NCI-H1048 (cell line): Measurements from ENCODE around the gene ACTMAP.
"Not testable (repeated sequence)": the region's sequence is repeated elsewhere in the genome, so short reads cannot be mapped to it uniquely, and the experiment has no call there.

Experiments used
- DNase-seq: peaks from one replicate; lab custom pipeline; 2025; lab: John Stamatoyannopoulos, UW

Gene ACTMAP

DNA sequence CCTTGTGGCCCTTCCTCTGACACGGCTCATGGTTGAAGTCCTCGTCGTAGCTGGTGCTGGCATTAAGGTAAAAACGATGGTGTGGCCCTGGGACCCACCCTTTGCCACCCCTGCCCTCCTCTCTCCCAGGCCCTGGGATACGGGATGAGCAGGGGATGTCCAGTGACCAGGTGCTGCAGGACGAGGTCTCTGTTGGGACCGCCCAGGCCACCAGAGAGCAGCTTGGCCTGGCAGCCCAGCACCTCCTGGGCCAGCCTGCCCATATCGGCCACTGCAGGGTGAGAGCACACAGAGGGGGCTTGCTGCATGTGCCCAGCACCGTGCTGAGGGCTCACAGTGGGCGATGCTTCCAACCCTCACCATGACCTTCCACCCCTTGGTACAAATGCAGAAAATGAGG lies 6.4 kb downstream of the ACTMAP start:
- DNase-seq, result no peak

DNA sequence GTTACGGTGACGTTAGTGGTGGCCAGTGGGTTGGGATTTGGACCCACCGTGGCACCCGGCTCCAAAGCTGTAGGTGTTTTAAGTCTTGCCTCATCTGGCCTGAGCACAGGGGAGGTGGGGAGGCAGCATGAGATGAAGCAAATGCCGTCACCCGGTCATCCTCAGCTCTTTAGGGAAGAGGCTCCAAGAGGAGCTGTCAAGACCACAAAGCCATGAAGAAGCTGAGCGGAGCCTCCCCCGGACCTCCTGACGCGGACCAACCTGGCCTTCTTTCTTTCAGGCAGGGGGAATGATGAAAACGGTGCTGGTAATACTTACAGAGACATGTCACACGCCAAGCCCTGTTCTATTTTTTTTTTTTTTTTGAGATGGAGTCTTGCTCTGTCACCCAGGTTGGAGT lies 7.4 kb downstream of the ACTMAP start:
- no peak for DNase-seq

DNA sequence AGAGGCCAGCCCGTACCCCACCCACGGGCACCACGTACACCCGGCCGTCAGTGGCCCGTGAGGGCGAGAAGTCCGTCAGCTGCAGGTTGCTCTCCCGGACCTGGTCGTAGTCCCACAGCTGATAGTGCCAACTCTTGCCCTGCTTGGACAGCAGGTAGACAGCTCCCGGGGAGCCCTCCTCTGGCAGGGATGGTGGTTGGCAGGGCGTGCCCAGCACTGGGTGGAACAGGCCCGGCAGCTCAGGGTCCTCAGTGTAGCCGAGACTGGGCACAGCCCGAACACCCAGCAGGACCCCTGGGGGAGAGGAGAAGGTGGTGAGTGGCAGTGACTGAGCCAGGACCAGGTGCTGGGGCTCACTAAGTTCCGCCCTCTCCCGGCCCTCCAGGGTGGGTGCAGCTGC lies 7.8 kb downstream of the ACTMAP start:
- no peak for DNase-seq

DNA sequence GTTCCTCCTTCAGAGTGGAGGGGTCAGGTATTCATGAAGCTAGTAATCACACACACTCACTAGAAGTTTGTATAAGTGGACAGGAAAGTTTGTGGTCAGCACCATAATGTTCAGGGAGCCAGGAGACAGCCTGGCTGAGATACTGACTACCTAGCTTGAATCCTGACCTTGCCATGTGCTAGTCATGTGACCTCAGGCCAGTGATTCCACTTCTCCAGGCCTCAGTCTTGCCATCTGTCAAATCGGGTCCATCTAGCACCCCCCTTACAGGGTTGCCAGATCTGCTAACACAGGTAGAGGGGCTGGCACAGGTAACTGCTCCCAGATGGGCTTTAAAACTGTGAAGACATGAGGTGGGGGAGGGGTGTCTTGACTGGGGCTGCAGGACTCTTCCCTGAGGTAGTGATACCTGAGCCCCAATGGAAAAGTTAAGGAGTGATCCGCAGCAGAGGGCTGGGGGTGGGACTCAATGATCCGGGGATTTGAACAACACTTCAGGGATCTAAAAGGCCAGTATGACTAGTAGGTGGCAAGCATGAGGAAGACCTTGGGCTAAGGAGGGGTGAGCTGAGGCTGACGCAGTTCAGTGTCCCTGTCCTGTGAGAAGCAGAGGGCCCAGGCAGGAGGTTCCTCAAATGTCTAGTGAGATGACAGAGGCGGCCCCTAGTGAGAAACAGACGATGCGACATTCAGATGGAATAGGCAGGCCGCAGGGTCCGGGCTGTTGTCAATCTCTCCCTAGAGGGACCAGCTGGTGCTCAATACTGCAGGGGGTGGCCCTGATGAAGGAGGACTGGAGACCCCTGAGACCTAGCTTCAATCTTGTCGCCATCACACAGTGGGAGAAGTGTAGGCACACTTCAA lies 8.5 kb downstream of the ACTMAP start:
- DNase-seq, result no peak

DNA sequence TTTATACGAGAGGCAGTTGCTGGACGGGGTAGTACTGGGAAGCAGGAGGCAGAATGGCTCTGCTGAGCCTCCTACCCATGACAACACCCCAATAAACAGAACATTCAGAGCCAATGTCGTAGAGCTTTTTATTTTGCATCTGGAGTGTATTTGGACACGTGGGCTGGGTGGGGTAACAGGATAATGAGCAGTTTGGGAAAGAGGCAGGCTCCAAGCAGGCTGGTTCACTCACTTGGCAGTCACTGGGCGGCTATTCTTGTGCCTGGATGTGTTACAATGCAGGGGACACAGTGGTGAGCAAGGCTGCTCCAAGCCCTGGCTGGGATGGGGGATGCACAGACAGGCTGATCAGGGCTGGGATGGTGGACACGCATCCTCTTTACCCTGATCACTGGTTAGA lies 9.5 kb downstream of the ACTMAP start:
- no peak for DNase-seq

DNA sequence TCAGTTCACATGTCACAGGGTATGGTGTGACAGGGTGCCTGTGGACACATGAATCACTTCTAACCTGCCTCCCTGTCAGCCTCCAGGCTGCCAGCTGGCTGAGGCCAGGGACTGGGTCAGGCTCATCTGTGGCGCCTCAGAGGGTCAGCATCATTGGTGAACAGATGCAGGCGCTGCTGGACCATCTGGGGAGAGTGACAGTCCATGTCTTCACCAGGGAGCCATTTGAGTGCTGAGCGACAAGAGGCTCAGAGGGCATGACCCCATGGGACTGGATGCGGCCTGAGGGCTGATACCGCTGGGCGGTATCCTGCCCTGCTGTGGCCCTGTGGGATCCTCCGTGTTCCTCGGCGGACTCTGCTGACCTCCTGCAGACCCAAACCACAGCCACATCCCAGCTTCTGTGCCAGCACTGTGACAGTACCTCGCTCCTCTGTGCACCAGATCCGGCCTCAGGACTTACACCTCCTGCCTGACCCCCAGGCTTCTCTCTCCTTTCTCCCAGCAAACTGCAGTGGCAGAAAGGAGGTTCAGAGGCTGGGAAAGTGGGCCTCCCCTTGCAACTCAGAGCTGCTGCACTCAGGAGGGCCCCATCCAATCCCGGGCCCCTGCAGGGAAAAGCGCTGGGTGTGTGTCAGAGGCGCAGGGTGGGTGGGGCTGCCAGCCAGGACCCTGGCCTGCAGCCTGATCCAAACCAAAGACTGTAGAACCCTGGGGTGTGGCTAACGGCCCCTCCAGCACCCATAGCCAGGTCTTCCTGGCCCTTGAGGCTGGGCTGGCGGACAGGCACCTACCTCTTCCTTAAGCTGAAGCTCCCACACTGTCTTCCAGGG lies 10.2 kb downstream of the ACTMAP start:
- DNase-seq, result no peak

DNA sequence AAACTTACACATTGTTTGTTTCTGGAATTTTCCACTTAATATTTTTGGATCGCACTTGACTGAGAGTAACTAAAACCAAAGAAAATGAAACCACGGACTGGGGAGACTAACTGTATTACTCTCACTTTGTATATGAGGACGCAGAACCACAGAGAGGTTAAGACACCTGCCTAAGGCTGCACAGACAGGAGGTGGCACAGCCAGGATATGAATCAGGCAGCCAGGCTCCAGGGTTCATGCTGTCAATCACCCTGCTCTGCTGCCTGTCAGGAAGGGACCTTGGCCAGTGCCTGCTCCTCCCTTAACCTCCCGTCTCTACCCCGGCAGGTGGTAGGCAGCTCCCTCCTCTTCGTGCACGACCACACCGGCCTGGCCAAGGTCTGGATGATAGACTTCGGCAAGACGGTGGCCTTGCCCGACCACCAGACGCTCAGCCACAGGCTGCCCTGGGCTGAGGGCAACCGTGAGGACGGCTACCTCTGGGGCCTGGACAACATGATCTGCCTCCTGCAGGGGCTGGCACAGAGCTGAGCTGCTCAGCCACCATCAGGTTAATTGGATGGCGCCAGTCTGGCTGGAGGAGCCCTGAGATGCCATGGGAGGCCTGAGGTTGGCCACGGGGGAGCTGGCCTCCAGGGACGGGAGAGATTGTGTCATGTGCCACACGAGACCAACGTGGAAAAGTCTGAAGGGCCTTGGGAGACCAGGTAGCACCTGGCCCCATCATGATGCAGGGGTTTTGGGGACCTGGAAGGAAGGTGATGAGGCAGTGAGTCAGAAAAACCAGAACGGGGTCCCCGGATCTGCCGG lies 11.0 kb downstream of the ACTMAP start:
- DNase-seq, result no peak

DNA sequence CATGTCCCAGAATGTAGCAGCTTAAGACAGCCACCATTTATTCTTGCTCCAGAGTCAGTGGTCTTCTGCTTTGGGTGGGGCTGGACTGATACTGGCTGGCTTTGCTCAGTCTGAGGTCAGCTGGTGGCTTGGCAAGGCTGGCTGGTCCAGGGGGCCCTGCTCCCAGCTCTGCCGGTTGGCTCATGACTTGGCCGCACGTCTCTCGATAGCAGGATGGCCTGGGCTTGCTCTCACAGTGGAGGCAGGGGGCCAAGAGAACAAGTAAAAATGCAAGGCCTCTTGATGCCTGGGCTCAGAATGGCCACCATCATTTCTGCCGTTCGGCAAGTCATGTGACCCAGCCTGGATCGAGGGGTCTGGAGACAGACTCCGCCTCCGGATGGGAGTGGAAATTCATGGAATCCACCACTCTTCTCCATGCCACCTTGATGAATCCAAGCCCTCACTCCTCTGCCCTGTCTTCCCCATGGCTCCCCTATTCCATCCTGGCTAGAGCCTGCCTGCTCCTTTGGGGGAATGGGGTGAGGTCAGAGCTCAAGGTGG lies 13.1 kb downstream of the ACTMAP start:
- no peak for DNase-seq

DNA sequence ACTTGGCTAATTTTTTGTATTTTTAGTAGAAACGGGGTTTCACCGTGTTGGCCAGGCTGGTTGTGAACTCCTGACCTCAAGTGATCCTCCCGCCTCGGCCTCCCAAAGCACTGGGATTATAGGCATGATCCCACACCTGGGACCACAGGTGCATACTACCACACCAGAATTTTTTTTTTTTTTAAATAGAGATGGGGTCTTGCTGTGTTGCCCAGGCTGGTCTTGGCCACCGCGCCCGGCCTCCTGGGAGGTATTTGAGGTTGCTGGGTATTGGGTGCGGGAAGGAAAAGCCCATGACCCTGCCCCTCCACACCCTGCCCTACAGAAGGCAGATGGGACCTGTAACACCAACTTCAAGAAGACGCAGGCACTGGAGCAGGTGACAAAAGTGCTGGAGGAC lies 13.6 kb downstream of the ACTMAP start:
- DNase-seq, result no peak

DNA sequence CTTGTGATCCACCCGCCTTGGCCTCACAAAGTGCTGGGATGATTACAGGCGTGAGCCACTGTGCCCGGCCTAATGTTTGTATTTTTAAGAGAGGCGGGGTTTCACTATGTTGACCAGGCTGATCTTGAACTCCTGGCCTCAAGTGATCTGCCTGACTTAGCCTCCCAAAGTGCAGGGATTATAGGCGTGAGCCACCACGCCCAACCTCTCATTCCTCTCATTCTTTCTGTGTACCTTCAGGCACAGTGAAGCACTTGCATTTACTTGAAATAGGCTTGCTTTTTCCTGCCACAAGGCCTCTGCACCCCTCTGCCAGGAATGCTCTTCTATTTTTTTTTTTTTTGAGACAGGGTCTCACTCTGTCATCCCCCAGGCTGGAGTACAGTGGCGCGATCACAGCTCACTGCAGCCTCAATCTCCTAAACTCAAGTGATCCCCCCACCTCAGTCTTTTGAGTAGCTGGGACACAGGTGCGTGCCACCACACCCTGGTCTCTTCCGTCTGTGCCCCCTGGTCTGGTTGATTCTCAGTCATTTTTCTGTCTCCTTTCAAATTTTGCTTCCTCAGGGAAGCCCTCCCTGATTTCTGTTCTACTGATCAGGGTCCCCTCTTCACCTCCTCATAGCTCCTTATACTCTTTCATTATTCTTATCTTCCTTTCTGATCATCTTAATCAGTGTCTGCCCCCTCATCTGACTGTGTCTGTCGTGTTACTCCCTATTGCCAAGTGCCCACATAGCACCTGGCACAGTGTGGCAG lies 15.1 kb downstream of the ACTMAP start:
- no peak for DNase-seq

DNA sequence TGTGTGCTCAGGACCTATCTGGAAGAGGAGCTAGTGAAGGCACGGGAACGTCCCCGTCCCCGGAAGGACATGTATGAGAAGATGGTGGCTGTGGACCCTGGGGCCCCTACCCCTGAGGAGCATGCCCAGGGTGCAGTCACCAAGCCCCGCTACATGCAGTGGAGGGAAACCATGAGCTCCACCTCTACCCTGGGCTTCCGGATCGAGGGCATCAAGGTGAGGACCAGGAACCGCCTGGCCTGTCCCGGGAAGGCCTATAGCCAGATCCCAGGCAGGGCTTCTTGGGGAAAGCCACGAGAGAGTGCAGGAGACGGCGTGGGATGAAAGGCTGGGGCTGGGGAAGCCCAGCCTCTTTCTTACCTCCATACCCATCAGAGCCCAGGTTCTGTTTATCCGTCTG lies 17.1 kb downstream of the ACTMAP start:
- DNase-seq, result no peak

DNA sequence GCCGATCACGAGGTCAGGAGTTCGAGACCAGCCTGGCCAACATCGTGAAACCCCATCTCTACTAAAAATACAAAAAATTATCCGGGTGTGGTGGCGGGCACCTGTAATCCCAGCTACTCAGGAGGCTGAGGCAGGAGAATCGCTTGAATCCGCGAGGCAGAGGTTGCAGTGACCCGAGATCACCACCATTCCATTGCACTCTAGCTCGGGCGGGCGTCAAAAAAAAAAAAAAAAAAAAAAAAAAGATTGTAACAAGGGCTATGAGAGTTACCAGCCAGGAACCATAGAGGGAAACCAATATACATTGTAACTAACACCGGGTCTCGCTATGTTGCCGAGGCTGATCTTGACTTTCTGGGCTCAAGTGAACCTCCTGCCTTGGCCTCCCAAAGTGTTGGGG lies 18.0 kb downstream of the ACTMAP start:
- not testable (repeated sequence) for DNase-seq

DNA sequence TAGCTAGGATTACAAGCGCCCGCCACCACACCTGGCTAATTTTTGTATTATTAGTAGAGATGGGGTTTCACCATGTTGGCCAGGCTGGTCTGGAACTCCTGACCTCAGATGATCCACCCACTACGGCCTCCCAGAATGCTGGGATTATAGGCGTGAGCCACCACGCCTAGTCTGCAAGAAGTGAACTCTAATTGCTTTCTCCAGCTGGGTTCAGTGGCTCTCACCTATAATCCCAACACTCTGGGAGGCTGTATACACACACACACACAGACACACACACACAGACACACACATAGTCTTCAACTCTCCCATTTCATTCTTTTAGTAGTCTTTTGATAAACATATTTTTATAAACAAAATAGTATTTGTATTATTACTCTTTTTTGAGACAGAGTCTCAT lies 20.2 kb downstream of the ACTMAP start:
- DNase-seq, result not testable (repeated sequence)

DNA sequence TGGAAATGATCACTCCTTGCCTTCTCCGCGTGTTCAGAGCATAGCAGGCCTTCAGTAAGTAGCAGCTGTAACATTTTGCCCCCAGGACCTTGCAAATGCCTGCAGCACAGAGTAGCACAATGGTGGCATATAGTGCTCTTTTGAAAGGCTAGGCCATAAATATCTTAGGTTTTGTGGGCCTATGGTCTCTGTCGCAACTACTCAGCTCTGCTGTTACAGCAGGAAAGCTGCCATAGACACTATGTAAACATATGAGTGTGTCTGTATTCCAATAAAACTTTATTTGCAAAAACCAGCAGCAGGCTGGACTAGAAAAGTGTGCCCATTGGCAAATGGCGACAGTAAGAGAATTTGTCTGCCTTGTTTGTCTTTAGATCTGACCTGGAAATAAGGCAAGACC lies 24.0 kb downstream of the ACTMAP start:
- DNase-seq, result no peak

DNA sequence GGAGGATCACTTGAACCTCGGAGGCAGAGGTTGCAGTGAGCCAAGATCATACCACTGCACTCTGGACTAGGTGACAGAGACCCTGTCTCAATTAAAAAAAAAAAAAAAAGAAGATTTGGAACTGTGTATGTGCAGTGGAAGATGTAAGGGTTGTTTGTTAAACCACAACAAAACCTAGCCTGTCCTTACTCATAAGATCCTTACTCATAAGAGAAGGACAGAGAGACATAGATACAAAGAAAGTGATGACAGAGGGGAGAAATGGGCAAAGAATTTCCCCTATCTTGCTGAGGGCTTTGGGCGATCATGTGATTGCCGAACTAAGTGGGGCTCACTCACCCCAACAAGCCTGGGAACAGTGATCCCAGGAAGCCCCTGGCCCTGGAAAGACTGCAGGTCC lies 25.4 kb downstream of the ACTMAP start:
- no peak for DNase-seq

DNA sequence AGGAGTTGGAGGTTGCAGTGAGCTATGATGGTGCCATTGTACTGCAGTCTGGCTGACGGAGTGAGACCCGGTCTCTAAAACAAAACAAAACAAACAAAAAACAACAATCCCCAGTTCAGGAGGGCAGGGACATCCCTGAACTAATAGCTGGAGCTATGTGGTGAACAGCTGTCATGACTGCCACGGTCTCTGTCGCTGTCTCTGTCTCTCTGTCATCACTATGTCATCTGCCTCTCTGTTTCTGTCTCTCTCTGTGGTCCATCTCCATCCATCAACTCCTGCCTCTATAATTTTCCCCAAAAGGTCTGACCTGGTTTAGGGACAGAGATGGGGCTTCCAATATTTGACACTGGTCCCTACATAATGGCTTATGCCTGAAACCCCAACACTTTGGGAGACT lies 26.0 kb downstream of the ACTMAP start:
- DNase-seq, result no peak

DNA sequence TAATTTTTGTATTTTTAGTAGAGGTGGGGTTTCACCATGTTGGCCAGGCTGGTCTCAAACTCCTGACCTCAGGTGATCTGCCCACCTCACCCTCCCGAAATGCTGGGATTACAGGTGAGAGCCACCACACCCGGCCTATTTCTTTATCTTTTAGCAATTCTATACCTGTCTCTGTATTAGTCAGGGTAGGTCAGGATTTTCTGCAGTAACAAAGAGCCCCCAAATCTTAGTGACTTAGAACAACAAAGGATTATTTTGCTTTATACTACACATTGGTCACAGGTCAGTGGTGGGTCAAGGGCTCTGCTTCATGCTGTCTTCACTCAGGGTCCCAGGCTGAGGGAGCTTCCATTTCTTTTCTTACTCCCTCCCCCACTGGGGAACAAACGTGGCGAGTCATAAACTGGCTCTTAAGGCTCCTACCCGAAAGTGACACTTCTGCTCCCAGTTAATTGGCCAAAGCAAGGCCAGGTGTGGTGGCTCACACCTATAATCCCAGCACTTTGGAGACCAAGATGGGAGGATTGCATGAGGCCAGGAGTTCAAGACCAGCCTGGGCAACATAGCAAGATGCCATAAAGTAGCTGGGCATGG lies 26.5 kb downstream of the ACTMAP start:
- DNase-seq, result no peak

DNA sequence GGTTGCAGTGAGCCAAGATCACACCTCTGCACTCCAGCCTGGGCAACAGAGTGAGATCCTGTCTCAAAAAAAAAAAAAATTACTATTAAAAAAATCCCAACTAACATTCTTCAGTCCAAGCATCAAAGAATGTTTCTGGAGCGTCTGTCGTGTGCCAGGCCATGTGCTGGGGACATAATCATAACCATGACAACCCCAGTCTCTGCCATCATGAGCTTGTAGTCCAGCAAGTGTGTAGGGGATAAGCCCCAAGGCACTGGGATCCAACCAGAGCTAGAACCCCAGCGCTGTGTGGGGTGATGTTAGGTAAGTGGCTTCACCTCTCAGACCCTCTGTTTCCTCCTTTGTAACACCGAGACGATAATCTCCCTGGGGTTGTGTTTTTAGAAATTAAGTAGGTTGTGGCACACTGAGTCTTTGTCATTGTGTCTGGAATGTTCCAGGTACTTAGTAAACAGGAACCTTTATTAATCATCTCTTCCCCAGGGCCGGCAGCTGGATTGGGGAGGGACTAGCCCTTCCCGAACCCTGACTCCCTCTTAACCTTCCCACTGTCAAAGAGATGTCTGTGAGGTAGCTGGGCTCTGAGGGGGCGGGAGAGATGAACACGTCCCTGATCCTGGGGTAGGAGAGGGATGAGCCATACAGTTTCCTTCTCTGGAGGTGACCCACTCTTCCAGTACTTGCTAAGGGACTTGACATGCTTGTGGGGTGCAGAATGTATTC lies 28.2 kb downstream of the ACTMAP start:
- no peak for DNase-seq

DNA sequence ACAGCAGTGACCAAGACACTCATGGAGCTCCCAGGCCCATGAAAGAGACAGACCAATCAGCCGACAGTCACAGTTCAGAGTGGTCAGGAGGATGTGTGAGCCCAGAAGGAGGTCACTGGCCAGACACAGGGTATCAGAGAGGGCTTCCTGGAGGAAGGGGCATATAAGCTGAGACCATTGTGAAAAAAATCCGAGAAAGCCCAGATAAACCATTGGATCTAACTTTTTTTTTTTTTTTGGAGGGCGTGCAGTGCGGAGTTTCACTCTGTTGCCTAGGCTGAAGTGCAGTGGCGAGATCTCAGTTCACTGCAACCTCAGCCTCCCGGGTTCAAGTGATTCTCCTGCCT lies 29.2 kb downstream of the ACTMAP start:
- no peak for DNase-seq

DNA sequence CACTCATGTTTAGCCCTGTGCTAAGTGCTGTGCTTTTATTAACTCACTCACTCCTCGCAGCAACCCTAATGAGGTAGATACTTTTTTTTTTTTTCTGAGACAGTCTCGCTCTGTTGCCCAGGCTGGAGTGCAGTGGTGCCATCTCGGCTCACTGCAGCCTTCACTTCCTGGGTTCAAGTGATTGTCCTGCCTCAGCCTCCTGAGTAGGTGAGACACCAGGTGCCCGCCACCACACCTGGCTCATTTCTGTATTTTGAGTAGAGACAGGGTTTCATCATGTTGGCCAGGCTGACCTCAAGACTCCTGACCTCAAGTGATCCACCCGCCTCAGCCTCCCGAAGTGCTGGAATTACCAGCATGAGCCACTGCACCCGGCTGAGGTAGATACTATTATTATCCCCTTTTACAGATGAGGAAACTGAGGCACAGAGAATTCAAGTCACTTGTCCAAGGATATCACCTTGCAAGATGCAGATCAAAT lies 30.8 kb downstream of the ACTMAP start:
- no peak for DNase-seq
